ENCODE data around the gene MPZL2.
"Not testable (repeated sequence)": the region's sequence is repeated elsewhere in the genome, so short reads cannot be mapped to it uniquely, and the experiment has no call there.

MPZL2 gene

DNA sequence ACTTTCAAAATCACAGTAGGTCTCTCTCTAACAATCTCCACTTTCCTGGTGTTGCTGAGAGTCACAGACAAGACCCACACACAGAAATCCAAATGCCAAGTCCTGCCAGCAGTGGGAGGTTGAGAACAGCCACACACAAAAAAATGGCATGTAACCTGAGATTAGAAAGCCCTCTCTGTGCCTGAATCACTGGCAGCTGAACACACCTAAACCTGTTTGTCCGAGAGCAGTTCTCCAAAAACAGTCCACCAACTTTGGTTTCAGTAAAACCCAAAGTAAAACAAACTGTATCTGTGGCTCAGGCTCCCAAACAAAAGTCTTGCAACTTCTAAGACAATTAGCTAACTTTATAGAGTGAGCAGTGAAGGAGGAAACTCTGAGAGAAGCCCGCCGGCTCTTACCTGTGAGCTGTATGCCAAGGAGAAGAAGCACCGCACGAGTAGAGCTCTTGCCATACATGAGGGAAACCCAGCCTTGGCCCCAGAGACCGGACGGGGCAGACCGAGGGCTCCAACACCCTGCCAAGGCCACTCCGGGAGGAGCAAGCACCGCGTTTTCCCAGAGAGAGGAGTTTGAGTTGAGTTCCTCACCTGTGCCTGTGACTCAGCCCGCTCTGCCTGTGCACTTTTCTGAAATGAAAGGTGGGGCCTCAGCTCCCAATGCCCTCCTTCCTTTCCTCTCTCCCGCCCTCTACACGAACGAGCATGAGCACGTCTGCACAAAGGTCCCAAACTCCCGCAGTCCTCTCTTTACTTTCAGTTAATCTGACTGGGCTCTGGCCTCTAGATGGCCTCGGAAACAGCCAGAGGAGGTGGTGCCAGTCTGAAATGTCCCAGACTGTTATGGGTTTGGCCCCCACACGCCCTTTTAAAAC is at the start of gene MPZL2:
Gene MPZL2, minus strand, starts transcription at position 603 of the 874 bp plus-strand sequence. Its CDS starts 144 bp downstream, at position 459.
- peak; percentile 28 for DNase-seq

DNA sequence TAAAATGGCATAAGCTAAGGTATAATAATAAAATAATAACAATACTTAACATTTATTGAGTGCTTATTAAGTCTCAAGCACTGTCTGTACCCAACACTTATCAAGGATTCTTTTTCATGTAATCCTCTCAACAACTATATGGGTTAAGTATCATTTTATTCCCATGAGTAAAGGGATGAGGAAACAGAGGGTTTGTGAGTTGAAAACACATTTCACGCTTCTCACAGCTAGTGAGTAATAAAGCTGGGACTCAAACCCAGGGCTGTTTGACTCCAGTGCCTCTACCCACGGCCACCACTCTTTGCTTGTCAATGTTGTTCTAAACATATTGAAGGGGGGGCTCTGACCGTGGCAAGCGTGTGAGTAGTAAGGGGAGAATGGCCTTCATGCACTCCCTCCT is 49.1 kb upstream of the MPZL2 start:
- DNase-seq, result no peak

DNA sequence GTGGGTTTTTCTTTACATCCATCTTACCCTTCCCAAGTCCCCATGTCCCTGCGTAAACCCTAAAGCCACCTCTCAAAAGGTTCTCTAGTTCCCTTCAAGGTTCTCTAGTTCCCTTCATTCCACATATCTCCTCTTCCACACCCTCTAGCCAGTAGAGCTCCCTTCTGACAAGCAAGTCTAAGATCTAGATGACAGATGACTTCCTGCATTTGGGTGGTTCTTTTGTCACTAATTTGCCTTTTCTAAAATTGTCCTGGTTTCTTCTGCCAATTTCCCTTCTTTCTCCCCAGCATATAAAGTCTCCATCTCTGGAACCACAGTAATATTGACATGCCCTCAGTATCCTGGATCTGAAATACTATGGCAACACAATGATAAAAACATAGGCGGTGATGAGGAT is 48.2 kb upstream of the MPZL2 start:
- DNase-seq, result peak; percentile 14

DNA sequence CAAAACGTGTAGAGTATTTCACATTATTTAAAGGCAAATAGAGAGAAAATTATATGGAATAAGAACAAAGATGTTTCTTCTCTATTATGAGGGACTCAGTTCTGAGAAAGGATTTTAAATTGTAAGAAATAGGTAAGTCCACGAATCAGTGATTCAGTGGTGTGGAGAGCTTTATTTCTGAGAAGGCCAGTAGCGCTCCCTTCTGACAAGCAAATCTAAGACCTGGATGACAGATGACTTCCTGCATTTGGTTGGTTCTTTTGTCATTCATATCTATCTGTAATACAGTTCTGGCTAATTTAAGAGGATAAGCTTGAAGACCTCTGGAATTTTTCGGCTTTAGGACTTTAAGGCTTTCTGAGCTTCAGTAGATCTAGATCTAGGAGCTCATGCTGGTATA is 47.4 kb upstream of the MPZL2 start:
- peak; percentile 28 for DNase-seq

DNA sequence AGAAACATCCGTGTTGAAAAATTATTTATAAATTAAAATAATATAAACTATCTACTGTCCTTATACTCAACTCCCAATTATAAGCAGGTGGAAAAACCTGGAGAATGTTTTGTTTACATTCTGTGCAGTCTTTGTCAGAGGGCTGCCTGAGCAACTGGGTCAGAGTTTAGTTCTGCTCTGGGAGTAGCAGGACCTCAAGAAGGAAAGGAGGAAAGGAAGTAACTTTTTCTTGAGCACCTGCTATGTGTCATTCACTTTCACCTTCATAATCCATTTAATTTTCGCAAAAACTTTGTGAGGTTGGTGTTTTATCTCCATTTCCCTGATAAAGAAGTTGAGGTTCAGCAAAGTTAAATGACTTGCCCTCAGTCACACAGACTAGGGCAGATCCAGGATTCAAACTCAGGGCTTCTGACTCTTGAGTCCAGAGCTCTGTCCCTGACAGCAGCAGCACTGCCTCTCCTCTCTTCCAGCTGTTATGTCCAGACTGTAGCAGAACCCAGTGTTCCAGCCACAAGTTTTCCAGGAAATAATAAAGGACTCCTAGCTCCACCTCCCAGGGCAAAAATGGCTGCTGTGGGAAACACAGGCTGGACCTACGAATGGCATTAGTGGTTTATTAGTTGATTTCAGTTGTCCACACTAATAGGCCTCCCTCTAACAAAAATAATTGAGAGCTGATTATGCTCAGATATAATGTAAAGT is 46.8 kb upstream of the MPZL2 start:
- no peak for DNase-seq

DNA sequence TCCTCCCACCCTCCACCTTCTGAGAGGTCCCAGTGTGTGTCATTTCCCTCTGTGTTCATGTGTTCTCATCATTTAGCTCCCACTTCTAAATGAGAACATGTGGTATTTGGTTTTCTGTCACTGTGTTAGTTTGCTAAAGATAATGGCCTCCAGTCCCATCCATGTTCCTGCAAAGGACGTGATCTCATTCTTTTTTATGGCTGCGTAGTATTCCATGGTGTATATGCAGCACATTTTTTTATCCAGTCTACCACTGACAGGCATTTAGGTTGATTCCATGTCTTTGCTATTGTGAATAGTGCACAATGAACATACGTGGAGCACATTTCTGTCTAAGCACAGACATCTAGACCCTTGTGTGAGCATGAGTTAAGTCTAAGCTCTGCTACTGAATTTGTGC is 46.2 kb upstream of the MPZL2 start:
- DNase-seq, result no peak

DNA sequence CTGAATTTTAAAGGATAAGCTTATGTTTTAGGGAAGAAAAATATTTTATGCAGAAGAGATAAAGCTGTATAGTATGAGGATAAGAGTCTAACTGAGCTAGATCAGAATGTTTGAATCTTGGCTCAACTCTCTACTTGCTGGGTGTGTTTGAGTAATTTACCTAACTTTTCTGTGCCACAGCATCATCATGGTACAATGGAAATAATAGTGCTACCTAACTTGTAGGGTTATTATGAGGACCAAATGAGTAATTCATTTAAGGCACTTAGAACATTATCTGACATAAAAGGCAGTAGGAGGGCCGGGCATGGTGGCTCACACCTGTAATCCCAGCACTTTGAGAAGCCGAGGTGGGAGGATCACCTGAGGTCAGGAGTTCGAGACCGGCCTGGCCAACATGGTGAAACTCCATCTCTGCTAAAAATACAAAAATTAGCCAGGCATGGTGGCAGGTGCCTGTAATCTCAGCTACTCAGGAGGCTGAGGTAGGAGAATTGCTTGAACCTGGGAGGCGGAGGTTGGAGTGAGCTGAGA is 45.0 kb upstream of the MPZL2 start:
- not testable (repeated sequence) for DNase-seq

DNA sequence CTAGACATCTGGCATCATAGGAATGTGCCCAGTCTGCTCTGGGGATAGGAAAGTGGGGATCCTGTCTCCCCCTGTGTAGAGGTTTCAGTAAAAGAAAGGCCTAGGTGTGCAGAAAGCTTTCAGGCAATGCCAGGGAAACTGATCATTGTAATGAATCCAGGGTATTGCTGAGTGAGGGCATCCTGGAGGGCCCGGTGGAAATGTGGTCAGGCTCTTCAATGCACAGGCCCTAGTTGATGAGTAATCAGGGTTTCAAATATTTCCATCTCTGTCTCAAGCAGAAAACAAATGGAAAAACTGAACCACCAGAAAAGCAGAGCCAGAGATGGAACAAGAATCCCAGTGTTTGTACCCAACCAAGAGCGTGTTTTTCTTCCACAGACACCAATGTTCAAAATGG is 42.5 kb upstream of the MPZL2 start:
- DNase-seq, result no peak

DNA sequence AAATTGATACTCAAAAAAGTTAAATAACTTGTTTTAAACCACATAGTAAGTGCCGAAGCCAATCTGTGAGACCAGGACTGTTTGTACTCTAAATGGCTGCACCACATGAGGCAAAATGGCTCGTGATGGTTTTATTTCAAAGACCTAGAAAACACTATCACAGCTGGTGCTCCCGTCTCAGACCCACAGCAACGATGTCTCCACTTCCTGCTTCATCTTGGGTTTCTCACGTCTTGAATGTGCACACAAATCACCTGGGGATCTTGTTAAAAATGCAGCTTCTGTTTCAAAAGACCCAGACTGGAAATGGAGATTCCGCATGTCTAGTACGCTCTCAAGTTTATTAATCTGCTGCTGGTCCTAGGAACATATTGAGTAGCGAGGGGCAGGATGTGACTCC is 41.6 kb upstream of the MPZL2 start:
- no peak for DNase-seq

DNA sequence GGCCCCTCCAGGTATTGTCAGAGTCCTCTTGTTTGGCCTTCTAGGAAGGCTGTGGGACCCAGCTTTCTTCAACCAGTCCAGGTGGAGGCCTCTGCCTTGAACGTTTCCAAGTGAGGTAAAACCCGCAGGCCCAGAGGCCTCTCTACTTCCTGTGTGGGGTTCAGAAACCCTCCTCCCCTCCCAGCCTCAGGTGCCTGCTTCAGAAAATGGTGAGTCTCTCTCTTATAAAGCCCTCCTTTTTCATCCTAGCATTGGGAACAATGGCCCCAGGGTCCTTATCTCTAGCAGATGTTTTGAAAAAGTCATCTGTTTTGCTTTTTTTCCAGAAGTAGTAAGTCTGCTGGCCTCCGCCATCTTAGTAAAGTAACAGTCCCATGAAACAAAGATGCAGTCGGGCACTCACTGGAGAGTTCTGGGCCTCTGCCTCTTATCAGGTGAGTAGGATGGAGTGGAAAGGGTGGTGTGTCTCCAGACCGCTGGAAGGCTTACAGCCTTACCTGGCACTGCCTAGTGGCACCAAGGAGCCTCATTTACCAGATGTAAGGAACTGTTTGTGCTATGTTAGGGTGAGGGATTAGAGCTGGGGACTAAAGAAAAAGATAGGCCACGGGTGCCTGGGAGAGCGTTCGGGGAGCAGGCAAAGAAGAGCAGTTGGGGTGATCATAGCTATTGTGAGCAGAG is 40.6 kb upstream of the MPZL2 start, which contains the start of gene CD3E:
Gene CD3E, plus strand, starts transcription at position 163 of the 681 bp plus-strand sequence. Its CDS starts 223 bp downstream, at position 386.
- DNase-seq, result no peak

DNA sequence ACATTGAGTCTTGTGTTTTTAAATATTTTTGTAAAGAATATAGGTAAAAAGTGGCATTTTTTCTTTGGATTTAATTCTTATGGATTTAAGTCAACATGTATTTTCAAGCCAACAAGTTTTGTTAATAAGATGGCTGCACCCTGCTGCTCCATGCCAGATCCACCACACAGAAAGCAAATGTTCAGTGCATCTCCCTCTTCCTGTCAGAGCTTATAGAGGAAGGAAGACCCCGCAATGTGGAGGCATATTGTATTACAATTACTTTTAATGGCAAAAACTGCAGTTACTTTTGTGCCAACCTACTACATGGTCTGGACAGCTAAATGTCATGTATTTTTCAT is 40.1 kb upstream of the MPZL2 start:
- DNase-seq, result peak; percentile 31

DNA sequence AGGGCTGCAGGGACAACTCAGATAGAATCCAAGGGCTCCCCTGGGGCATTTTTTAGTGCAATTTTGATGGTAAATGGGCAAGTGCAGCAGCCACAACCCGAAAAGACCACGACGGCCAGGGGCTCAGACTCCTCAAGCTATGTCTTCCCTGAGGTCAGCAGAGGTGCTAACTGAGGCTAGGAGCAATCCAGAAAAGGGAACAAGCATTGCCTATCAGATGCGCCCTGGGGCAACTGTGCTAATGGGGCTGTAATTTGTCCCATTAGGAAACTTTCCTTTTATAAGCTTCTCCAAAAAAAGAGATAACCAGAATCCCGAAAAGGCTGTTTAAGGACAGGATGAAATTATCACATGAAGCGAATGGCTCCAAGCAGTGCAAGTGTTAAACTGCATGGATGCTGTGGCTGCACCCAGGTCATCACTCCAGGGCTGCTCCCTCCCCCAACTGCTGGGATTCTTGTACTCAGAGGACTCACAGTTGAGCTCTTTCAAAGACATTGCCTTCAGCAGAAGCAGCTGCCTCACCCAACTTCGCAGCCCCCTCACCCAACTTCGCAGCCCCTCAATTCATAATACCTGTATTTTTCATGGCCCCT is 37.6 kb upstream of the MPZL2 start:
- DNase-seq, result no peak

DNA sequence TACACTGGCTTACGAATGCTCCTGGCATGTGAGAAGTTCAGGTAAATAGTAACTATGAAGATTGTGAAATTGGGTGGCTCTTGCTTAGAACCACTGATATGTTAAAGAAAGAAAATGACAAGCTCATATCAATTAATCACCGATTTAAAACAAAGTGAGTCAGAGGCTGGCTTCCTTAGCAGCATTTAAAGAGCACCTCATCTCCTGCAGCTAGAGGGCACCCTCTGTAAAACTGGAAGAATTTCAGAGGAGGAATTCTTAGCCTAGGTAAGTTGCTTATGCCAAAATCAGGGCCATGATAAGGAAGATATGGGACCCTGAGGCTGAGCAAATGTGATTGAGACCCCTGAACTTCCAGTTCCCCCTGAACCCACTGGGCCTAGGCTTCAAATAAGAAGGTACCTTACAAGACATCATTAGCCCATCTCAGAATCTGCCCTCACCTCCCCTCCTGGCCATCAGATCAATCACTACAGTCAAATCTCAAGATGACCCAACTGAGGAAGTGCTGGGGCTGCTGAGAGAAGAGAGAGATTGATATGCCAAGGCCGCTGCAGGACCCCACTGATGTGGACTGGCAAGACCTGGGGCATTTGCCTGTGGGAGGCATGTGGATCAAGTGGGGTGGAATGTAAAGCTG is 31.8 kb upstream of the MPZL2 start:
- DNase-seq, result peak; percentile 63

DNA sequence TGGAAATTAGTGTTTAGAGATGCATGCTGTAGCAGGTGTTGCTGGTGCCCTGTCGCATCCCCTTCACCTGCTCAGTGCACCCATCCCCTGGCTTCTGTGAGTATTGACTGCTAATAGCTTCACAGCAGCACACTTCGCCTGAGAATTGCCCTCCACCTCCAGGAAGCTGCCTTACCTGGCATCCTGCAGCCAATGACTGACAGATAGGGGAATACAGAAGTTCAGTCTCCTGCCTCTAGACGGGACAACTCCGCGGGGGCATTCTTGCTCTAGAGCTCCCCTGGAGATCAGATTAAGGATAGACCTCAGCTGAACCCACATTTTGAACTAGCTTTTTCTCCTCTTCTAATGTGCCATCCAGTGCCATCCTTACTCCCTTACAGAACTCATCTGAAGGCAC is 31.1 kb upstream of the MPZL2 start:
- peak; percentile 44 for DNase-seq

DNA sequence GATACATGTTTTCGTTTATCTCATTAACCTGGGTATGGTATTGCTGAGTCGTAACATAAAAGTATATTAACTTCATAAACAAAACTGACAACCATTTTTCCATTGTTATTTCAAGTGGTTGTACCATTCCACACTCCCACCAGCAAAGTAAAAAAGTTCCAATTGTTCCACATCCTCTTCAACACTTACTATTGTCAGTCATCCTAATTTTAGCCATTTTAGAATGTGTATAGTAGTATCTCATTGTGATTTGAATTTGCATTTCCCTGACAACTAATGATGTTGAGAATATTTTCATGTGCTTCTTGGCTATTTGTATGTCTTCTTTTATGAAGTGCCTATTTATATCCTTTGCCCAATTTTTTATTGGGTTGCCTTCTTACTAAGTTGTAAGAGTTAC is 30.0 kb upstream of the MPZL2 start:
- no peak for DNase-seq

DNA sequence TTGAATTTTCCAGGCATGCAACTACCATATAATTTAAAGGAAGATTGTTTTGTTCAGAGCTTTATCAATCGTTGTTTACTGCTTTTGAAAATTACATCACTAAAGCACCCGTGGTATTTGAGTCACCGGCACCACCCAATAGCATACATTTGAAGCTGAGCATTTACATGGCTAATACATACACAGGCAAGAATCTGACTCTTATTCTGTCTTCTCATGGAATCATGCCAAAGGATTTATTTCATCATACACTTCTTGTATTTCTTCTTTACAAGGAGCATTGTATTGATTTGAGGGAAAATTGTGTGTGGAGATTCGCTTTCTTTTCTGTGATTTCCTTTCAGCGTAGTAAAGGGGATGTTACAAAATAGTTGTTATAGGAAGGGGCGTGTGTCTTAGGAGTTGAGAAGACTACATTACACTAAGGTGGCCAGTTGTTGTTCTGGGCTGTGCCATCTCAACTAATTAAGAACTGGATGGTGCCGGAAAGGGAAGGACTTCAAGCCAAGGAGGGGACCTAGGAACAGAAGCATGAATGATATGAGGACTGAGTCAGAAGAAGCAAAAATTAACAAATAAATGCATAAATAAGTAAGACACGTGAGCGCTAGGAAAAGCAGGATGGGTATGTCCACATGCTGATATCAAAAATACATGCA is 27.5 kb upstream of the MPZL2 start:
- DNase-seq, result peak; percentile 9

DNA sequence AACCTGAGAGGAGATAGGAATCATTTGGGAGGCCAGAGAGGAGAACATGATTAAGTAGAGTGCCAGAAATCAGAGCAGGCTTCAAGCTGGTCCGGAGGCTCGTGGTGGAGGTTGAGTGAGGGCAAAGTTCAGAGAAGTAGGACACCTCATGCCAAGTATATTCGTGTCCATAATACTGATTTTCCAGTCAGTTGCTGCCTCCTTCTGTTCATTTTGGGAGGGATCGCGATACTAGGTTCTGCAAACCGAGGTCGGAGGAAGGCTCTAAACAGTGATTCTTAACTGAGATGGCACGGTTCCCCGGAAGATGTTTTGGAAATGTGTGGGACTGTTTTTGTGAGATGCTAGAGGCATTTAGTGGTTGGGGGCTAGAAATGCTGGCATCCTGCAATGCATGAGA is 26.8 kb upstream of the MPZL2 start:
- DNase-seq, result peak; percentile 75

DNA sequence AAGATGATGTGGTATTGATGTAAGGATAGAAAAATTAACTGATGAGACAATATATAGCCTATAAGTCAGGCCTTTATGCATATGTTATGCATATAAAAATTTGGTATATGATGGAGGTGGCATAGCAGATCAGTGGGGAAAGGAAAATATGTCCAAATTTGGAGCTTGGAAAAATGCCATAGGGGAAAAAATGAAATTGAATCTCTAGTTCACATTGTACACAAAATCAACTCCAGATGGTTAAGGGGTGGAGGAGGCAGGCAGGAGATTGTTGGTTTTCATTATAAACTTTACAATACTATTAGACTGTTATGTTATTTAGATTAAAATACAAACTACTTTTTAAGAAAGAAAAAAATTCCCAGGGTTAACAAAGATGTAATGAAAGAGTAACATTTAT is 25.3 kb upstream of the MPZL2 start:
- DNase-seq, result no peak

DNA sequence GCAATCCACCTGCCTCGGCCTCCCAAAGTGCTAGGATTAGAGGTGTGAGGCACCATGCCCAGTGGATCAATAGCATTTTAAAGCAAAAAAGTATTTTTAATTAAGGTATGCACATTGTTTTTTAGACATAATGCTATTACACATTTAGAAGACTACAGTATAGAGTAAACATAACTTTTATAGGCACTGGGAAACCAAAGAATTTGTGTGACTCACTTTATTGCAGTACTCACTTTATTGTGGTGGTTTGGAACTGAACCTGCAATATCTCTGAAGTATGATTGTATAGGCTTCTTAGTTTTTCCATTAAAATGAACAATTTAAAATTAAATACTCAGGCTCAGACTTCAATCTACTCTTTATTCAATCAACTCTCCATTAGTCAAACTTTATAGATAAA is 22.9 kb upstream of the MPZL2 start:
- no peak for DNase-seq

DNA sequence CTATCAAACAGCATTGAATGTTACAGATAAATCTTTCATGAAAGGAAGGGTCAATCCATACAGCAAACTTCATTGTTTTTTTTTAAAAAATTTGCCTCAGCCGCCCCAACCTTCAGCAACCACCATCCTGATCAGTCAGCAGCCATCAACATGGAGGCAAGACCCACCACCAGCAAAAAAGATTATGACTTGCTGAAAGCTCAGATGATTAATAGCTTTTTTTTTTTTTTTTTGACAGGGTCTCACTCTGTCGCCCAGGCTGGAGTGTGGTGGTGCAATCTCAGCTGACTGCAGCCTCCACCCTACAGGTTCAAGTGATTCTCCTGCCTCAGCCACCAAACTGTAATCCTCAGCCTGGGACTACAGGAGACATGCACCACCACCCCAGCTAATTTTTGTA is 22.4 kb upstream of the MPZL2 start:
- no peak for DNase-seq

DNA sequence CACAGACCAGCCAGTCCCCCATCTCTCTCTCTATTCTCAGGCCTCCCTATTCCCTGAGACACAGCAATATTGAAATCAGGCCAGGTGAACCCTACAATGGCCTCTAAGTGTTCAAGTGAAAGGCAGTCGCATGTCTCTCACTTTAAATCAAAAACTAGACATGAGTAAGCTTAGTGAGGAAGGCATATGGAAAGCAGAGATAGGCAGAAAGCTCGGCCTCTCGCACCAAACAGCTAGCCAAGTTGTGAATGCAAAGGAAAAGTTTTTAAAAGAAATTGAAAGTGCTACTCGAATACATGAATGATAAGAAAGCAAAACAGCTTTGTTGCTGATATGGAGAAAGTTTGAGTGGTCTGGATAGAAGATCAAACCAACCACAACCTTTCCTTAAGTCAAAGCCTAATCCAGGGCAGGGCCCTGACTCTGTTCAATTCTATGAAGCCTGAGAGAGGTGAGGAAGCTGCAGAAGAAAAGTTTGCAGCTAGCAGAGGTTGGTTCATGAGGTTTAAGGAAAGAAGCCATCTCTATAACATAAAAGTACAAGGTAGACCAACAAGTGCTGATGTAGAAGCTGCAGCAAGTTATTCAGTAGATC is 19.8 kb upstream of the MPZL2 start:
- DNase-seq, result peak; percentile 64
